Measurements from ENCODE around the gene MAP1S. TPM values are rescaled to one million over a fixed set of nuclear protein-coding genes. Genes with fewer than 3 reads are reported as not detected.

The MAP1S gene
- total RNA-seq, 6 experiments from 2014 or later, result 11.1 to 31.3 (median 14.9) TPM

GRCh38 chr19:17755443-17755890 is 36.2 kb downstream of the MAP1S start:
- WGBS (ENCODE audit: insufficient coverage, low coverage, low lambda C conversion rate, missing lambda C conversion rate), result no CpG with 5 or more reads among the region's 1 CpG
- DNase-seq (no peak), ATAC-seq (no peak)
- no peaks in the 10 kb centered on the region for H3K9me3 ChIP-seq
- no peaks in the 10 kb centered on the region for H3K4me1 ChIP-seq
- H3K36me3 ChIP-seq, result no peaks in the 10 kb centered on the region
- intact Hi-C loops (cut with DNase I), result no loop called here
- no peak for TF ChIP-seq CTCF (IDR thresholded peaks at IDR 0.05)
- TF ChIP-seq POLR2A (IDR thresholded peaks at IDR 0.05), result no peak
- H3K27ac ChIP-seq, result no peak overlapping the region
- H3K27me3 ChIP-seq, result no peaks in the 10 kb centered on the region
- no peak overlapping the region for H3K4me3 ChIP-seq

GRCh38 chr19:17755977-17756670 is 36.8 kb downstream of the MAP1S start:
- Histone ChIP-seq H3K9me3 (no peaks in the 10 kb centered on the region), H3K27ac (no peak overlapping the region), H3K4me3 (no peak overlapping the region), H3K27me3 (no peaks in the 10 kb centered on the region), H3K4me1 (no peaks in the 10 kb centered on the region), H3K36me3 (no peaks in the 10 kb centered on the region)
- intact Hi-C loops (cut with DNase I), result no loop called here
- ATAC-seq, result no peak
- TF ChIP-seq POLR2A (IDR thresholded peaks at IDR 0.05) (no peak), CTCF (IDR thresholded peaks at IDR 0.05) (no peak)
- 36% methylated on average over 10 of the region's 12 CpGs for WGBS (ENCODE audit: insufficient coverage, low coverage, low lambda C conversion rate, missing lambda C conversion rate)
- DNase-seq, result no peak

GRCh38 chr19:17757125-17757524 is 37.8 kb downstream of the MAP1S start:
- H3K36me3 ChIP-seq, result no peaks in the 10 kb centered on the region
- TF ChIP-seq CTCF (IDR thresholded peaks at IDR 0.05) (no peak), POLR2A (IDR thresholded peaks at IDR 0.05) (no peak)
- H3K4me3 ChIP-seq, result no peak overlapping the region
- ATAC-seq (peak; percentile 66 to 79 (median 76)), DNase-seq (peak in 2 of 3 donors; percentile 62 to 71)
- no peak overlapping the region for H3K27ac ChIP-seq
- no CpG with 5 or more reads among the region's 9 CpGs for WGBS (ENCODE audit: insufficient coverage, low coverage, low lambda C conversion rate, missing lambda C conversion rate)
- H3K4me1 ChIP-seq, result no peaks in the 10 kb centered on the region
- intact Hi-C loops (cut with DNase I), result no loop called here
- no peaks in the 10 kb centered on the region for H3K9me3 ChIP-seq
- no peaks in the 10 kb centered on the region for H3K27me3 ChIP-seq

GRCh38 chr19:17758515-17758914 is 39.2 kb downstream of the MAP1S start:
- 70% methylated on average over 5 of the region's 5 CpGs for WGBS (ENCODE audit: insufficient coverage, low coverage, low lambda C conversion rate, missing lambda C conversion rate)
- Histone ChIP-seq H3K27ac (no peak overlapping the region), H3K9me3 (no peaks in the 10 kb centered on the region), H3K27me3 (no peaks in the 10 kb centered on the region), H3K4me3 (no peak overlapping the region), H3K4me1 (no peaks in the 10 kb centered on the region), H3K36me3 (no peaks in the 10 kb centered on the region)
- no peak for ATAC-seq
- TF ChIP-seq POLR2A (IDR thresholded peaks at IDR 0.05) (no peak), CTCF (IDR thresholded peaks at IDR 0.05) (no peak)
- DNase-seq, result no peak
- intact Hi-C loops (cut with DNase I), result no loop called here

Measured in right lobe of liver (tissue), 6 donors.